Dedifferentiated amniotic fluid mesenchymal stem cell (primary cell): ENCODE results near the gene MDN1.

ENCODE experiments used
- DNase-seq: peaks from one replicate; pipeline ENCODE4 v3.0.0-alpha.2; 2016; ENCODE audit errors: extremely low spot score

The MDN1 gene

GRCh38 chr6:89597372-89597771, 222.2 kb downstream of the MDN1 start:
- no peak for DNase-seq

- DNase-seq: no peak
These were observed 223.1 kb downstream of the MDN1 start for GRCh38 chr6:89596484-89596883.

GRCh38 chr6:89596056-89596455, 223.5 kb downstream of the MDN1 start:
- no peak for DNase-seq
